Endodermal cell (in vitro differentiated cells): ENCODE results near the gene TCF7L2. TPM values are rescaled to one million over a fixed set of nuclear protein-coding genes. Genes with fewer than 3 reads are reported as not detected.

ENCODE experiments used
- DNase-seq: peaks from one replicate; pipeline ENCODE4 v3.0.0-alpha.2; 2017
- H3K27ac ChIP-seq: 2 replicates; pipeline ENCODE4 v1.5.1; 2013; ENCODE audit warnings: mild to moderate bottlenecking, low read depth, low read length, moderate library complexity
- H3K27me3 ChIP-seq: 2 replicates; pipeline ENCODE4 v1.6.1; 2013; ENCODE audit warnings: mild to moderate bottlenecking, low read length, moderate library complexity; ENCODE audit not compliant: insufficient read depth, control insufficient read depth, poor library complexity, severe bottlenecking
- H3K36me3 ChIP-seq: 2 replicates; pipeline ENCODE4 v1.7.0; 2013; ENCODE audit warnings: mild to moderate bottlenecking, low read length, moderate library complexity; ENCODE audit not compliant: control insufficient read depth, insufficient read depth
- H3K4me1 ChIP-seq: one replicate; pipeline ENCODE4 v1.7.0; 2013; ENCODE audit warnings: low read length; ENCODE audit not compliant: control insufficient read depth, insufficient read depth
- H3K4me3 ChIP-seq: 2 replicates; pipeline ENCODE4 v1.5.1; 2013; ENCODE audit warnings: mild to moderate bottlenecking, low read length, moderate library complexity
- H3K9ac ChIP-seq: 2 replicates; pipeline ENCODE4 v1.6.1; 2013; ENCODE audit warnings: mild to moderate bottlenecking, low read length, moderate library complexity; ENCODE audit not compliant: poor library complexity, severe bottlenecking; ENCODE audit errors: extremely low read depth
- H3K9me3 ChIP-seq: 2 replicates; pipeline ENCODE4 v1.6.1; 2013; ENCODE audit warnings: mild to moderate bottlenecking, low read length, moderate library complexity; ENCODE audit not compliant: control insufficient read depth
- H3K27ac Mint-ChIP-seq: 2 replicates; pipeline ENCODE4 v1.8.0; 2020; ENCODE audit warnings: mixed read lengths
- H3K27me3 Mint-ChIP-seq: 2 replicates; pipeline ENCODE4 v1.8.0; 2021; ENCODE audit warnings: mild to moderate bottlenecking, mixed read lengths; ENCODE audit not compliant: insufficient read depth
- H3K36me3 Mint-ChIP-seq: 2 replicates; pipeline ENCODE4 v1.8.0; 2020; ENCODE audit warnings: low read depth, mixed read lengths
- H3K4me1 Mint-ChIP-seq: 2 replicates; pipeline ENCODE4 v1.8.0; 2020; ENCODE audit warnings: mixed read lengths
- H3K4me3 Mint-ChIP-seq: 2 replicates; pipeline ENCODE4 v1.8.0; 2020; ENCODE audit warnings: mild to moderate bottlenecking, moderate library complexity, mixed read lengths
- H3K9me3 Mint-ChIP-seq: 2 replicates; pipeline ENCODE4 v1.8.0; 2020; ENCODE audit warnings: mild to moderate bottlenecking, mixed read lengths
- WGBS, 2 experiments: methylation state at CpG; one replicate each; pipeline versions ENCODE4 v1.1.5 to v1.1.7; 2013; ENCODE audit warnings: missing lambda C conversion rate in 2 of 2, mixed read lengths in 1 of 2; ENCODE audit not compliant: insufficient coverage in 1 of 2, insufficient read length in 1 of 2; 5-methylcytosine and 5-hydroxymethylcytosine counted together
- total RNA-seq, 2 donors: library from RNA; stranded (reverse); fragmentation: NEBNext Ultra II Directional in 1 of 2; extraction: Animal tissue kit (Norgen Biotek cat#: 25700) in 1 of 2; gene quantifications; 2 replicates in 1 of 2; 3 replicates in 1 of 2; pipeline ENCODE4 v1.2.1, GENCODE V29; 2021
- TF ChIP-seq, protein P1 (sequence below): fragments of 200-600 bp; sonication (generic); conservative IDR thresholded peaks from 2 replicates; pipeline ENCODE4 v1.5.0; 2021; ENCODE audit warnings: antibody characterized with exemption, mild to moderate bottlenecking

The TCF7L2 gene
- total RNA-seq, 2 donors from 2014 or later, result 73.2 to 105 TPM

GRCh38 chr10:113138937-113139585 is 189.0 kb downstream of the TCF7L2 start:
- H3K27me3 Mint-ChIP-seq, result no peaks in the 10 kb centered on the region
- no peak overlapping the region for H3K9ac ChIP-seq
- no peak overlapping the region for H3K27ac ChIP-seq
- H3K4me1 Mint-ChIP-seq, result peaks cover 44% of the 10 kb centered on the region
- TF ChIP-seq, protein P1, sequence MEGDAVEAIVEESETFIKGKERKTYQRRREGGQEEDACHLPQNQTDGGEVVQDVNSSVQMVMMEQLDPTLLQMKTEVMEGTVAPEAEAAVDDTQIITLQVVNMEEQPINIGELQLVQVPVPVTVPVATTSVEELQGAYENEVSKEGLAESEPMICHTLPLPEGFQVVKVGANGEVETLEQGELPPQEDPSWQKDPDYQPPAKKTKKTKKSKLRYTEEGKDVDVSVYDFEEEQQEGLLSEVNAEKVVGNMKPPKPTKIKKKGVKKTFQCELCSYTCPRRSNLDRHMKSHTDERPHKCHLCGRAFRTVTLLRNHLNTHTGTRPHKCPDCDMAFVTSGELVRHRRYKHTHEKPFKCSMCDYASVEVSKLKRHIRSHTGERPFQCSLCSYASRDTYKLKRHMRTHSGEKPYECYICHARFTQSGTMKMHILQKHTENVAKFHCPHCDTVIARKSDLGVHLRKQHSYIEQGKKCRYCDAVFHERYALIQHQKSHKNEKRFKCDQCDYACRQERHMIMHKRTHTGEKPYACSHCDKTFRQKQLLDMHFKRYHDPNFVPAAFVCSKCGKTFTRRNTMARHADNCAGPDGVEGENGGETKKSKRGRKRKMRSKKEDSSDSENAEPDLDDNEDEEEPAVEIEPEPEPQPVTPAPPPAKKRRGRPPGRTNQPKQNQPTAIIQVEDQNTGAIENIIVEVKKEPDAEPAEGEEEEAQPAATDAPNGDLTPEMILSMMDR, result no peak
- no peak overlapping the region for H3K4me3 ChIP-seq
- WGBS, 2 experiments, result 67 to 97% methylated on average over 1 to 4 of the region's 4 CpGs
- H3K27ac Mint-ChIP-seq, result peak overlapping the region; percentile 0
- no peaks in the 10 kb centered on the region for H3K9me3 Mint-ChIP-seq
- peaks cover 15% of the 10 kb centered on the region for H3K4me1 ChIP-seq
- H3K36me3 Mint-ChIP-seq, result peaks cover 46% of the 10 kb centered on the region
- H3K9me3 ChIP-seq, result no peaks in the 10 kb centered on the region
- no peak for DNase-seq
- no peak overlapping the region for H3K4me3 Mint-ChIP-seq
- no peaks in the 10 kb centered on the region for H3K27me3 ChIP-seq
- H3K36me3 ChIP-seq, result peaks cover 56% of the 10 kb centered on the region

- Mint-ChIP-seq H3K4me1 (peaks cover 38% of the 10 kb centered on the region), H3K4me3 (no peak overlapping the region), H3K9me3 (no peaks in the 10 kb centered on the region), H3K27ac (no peak overlapping the region), H3K27me3 (no peaks in the 10 kb centered on the region), H3K36me3 (peaks cover 47% of the 10 kb centered on the region)
- Histone ChIP-seq H3K9ac (no peak overlapping the region), H3K27me3 (no peaks in the 10 kb centered on the region), H3K4me1 (peaks cover 9% of the 10 kb centered on the region), H3K9me3 (no peaks in the 10 kb centered on the region), H3K36me3 (peaks cover 56% of the 10 kb centered on the region), H3K4me3 (no peak overlapping the region), H3K27ac (no peak overlapping the region)
- no peak for DNase-seq
- TF ChIP-seq, protein P1, result peak; percentile 62
- 48 to 68% methylated on average over 2 of the region's 2 CpGs for WGBS, 2 experiments
Measured at GRCh38 chr10:113139699-113140098, 189.7 kb downstream of the TCF7L2 start.

DNA sequence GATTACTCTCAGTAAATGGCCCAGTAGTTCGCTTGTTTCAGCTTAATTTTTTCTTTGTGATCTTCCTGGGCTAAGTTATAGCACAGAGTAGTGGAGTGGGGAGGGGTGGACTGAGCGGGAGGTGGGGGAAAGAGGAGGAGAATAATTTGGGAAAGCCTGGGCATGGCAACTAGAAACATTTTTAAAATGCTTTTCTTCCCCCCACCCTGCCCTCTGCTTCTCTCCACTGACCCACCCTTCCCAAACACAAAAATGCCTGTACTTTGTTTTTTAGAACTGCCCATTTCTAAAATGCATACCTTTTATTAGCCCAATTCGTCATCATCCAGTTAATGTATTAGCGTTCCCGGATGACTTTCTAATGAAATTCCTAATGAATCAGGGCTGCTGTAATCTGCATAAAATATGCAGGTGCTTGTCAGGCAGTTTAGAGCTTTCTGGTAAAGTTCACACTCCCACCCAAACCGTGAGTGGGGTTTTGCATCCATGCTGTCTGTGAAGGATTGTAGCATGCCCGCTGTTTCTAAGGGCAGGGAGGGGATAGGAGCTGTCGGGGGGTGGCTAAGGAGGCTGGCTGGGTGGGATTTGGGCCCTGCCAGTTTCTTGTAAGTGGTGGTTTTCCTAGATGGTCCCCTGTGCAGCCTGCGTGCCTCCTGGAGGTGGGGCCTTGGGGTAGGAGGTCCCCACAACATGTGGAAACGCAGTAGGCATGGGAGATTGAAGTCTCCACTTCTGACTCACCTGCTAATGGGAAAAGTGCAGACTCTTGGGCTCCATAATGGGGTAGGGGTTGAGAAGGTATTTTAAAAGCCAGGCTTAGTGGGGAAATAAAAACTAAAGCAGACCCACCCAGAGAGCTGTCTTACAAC is 190.3 kb downstream of the TCF7L2 start:
- H3K27ac ChIP-seq, result no peak overlapping the region
- DNase-seq, result no peak

More for the DNA sequence above, 190.3 kb downstream of the TCF7L2 start:
- H3K4me3 ChIP-seq, result no peak overlapping the region
- peaks cover 63% of the 10 kb centered on the region for H3K36me3 ChIP-seq
- peaks cover 3% of the 10 kb centered on the region for H3K4me1 ChIP-seq
- no peaks in the 10 kb centered on the region for H3K9me3 ChIP-seq
- Mint-ChIP-seq H3K36me3 (peaks cover 52% of the 10 kb centered on the region), H3K4me1 (peaks cover 31% of the 10 kb centered on the region), H3K27ac (peak overlapping the region; percentile 37), H3K4me3 (no peak overlapping the region), H3K27me3 (no peaks in the 10 kb centered on the region), H3K9me3 (no peaks in the 10 kb centered on the region)
- WGBS, 2 experiments, result 86 to 90% methylated on average over 5 to 10 of the region's 10 CpGs
- TF ChIP-seq, protein P1, result no peak
- H3K9ac ChIP-seq, result no peak overlapping the region
- H3K27me3 ChIP-seq, result no peaks in the 10 kb centered on the region
